Activated CD4-positive, alpha-beta T cell treated with anti-CD3 and anti-CD28 coated beads, Interleukin-2, amount 50 U/mL, for 1 hour (primary cell): ENCODE data around the gene ZNF821.
"Not testable (repeated sequence)": the region's sequence is repeated elsewhere in the genome, so short reads cannot be mapped to it uniquely, and the experiment has no call there.

Experiments used
- DNase-seq: peaks from one replicate; pipeline ENCODE4 v3.0.0-alpha.2; 2020

ZNF821 gene

GRCh38 chr16:71883849-71884638 lies at the start of gene ZNF821:
Gene ZNF821 (minus strand): TSS chr16:71884182. CDS start chr16:71879946, 4,236 bp downstream.
- peak; percentile 71 for DNase-seq

GRCh38 chr16:71933017-71933416 lies 49.0 kb upstream of the ZNF821 start:
- no peak for DNase-seq

- DNase-seq, result no peak
Observed at GRCh38 chr16:71931599-71931998, 47.6 kb upstream of the ZNF821 start.

- DNase-seq, result no peak
Observed at GRCh38 chr16:71931001-71931400, 47.0 kb upstream of the ZNF821 start.

GRCh38 chr16:71930013-71930563 lies 46.1 kb upstream of the ZNF821 start:
- no peak for DNase-seq

GRCh38 chr16:71929048-71929447 lies 45.1 kb upstream of the ZNF821 start:
- no peak for DNase-seq

- no peak for DNase-seq
Observed at GRCh38 chr16:71927787-71928186, 43.8 kb upstream of the ZNF821 start.

GRCh38 chr16:71927383-71927782 lies 43.4 kb upstream of the ZNF821 start:
- DNase-seq, result no peak

GRCh38 chr16:71924710-71925109 lies 40.7 kb upstream of the ZNF821 start:
- DNase-seq, result no peak

GRCh38 chr16:71923941-71924690 lies 40.1 kb upstream of the ZNF821 start:
- no peak for DNase-seq

- no peak for DNase-seq
Observed at GRCh38 chr16:71920658-71921057, 36.7 kb upstream of the ZNF821 start.

- DNase-seq, result no peak
Observed at GRCh38 chr16:71919035-71919434, 35.1 kb upstream of the ZNF821 start.

GRCh38 chr16:71917900-71918299 lies 33.9 kb upstream of the ZNF821 start:
- no peak for DNase-seq

- no peak for DNase-seq
Observed at GRCh38 chr16:71916397-71916920, 32.5 kb upstream of the ZNF821 start.

GRCh38 chr16:71915350-71915749 lies 31.4 kb upstream of the ZNF821 start:
- no peak for DNase-seq

GRCh38 chr16:71914802-71915201 lies 30.8 kb upstream of the ZNF821 start:
- DNase-seq, result no peak

- no peak for DNase-seq
Observed at GRCh38 chr16:71912534-71913275, 28.7 kb upstream of the ZNF821 start.

GRCh38 chr16:71911121-71911520 lies 27.1 kb upstream of the ZNF821 start:
- DNase-seq, result no peak

GRCh38 chr16:71905765-71906164 lies 21.8 kb upstream of the ZNF821 start:
- not testable (repeated sequence) for DNase-seq

- DNase-seq, result no peak
Observed at GRCh38 chr16:71904239-71904638, 20.3 kb upstream of the ZNF821 start.

GRCh38 chr16:71903608-71904007 lies 19.6 kb upstream of the ZNF821 start:
- no peak for DNase-seq

GRCh38 chr16:71902656-71903365 lies 18.8 kb upstream of the ZNF821 start:
- DNase-seq, result no peak
